ENCODE data around the gene BEST2.
A peak's percentile ranks its signal among the peaks of the same experiment; 100 is the strongest.

The BEST2 gene

GRCh38 chr19:12800923-12801465 is 49.4 kb downstream of the BEST2 start:
- WGBS (ENCODE audit: insufficient coverage, insufficient read length): no CpG with 5 or more reads among the region's 38 CpGs

DNA sequence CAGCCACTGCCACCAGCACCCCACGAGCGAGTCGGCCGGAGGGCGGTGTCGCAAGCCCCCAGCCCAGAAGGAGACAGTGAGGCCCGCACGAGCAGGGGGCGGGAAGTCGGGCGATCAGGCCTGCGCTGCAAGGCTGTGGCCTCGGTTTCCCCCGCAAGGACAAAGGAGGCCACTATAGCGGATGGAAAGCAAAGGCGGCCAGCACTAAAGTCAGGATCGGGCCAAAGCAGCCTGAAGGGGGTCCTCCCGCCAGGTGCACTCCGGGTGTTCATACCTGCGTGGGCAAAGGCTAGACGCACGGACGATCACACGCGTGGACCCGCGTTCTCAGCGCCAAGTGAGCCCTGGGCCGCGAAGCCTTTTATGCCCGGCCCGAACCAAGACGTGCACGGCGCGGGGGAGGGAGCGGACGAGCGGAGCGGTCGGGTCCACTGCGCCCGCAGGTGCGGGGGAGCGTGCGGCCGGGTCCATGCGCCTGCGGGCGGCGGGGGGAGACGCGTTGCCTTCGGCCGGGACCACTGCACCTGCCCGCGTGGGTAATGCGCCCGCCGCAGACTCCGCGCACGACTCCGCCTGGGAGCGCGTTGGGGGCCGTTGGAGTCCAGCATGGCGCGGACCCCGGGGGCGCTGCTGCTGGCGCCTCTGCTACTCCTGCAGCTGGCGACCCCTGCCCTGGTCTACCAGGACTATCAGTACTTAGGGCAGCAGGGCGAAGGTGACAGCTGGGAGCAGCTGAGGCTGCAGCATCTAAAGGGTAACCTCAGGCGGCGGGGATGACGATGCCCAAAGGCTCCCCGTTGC is 50.1 kb downstream of the BEST2 start, which contains the start of the genes PRDX2 and THSD8:
Gene PRDX2 (minus strand): TSS at position 335 of the 801 bp plus-strand sequence. CDS start 539 bp downstream, outside the sequence.
Gene THSD8 (plus strand): TSS at position 604 of the 801 bp plus-strand sequence. CDS start 3 bp downstream, at position 607.
- no CpG with 5 or more reads among the region's 78 CpGs for WGBS (ENCODE audit: insufficient coverage, insufficient read length)
- Histone ChIP-seq H3K27me3 (ENCODE audit: control insufficient read depth, insufficient read depth, low read length) (no peaks in the 10 kb centered on the region), H3K36me3 (ENCODE audit: control insufficient read depth, insufficient read depth, low read length) (peaks cover 6% of the 10 kb centered on the region; the same call in 1 of the 2 replicates), H3K4me1 (ENCODE audit: control insufficient read depth, insufficient read depth, low read length) (peaks cover 2% of the 10 kb centered on the region), H3K4me3 (ENCODE audit: low read length) (peak within 1 kb of the TSS; percentile 83), H3K9me3 (ENCODE audit: control insufficient read depth, insufficient read depth, low read length) (no peaks in the 10 kb centered on the region), H3K27ac (ENCODE audit: low read length) (no peak within 1 kb of the TSS)
- DNase-seq (ENCODE audit: low read depth, low spot score): no peak

More at GRCh38 chr19:12800923-12801465, 49.4 kb downstream of the BEST2 start:
- Histone ChIP-seq H3K4me3 (ENCODE audit: low read length) (peak overlapping the region; percentile 83), H3K36me3 (ENCODE audit: control insufficient read depth, insufficient read depth, low read length) (peaks cover 6% of the 10 kb centered on the region; the same call in 1 of the 2 replicates), H3K27me3 (ENCODE audit: control insufficient read depth, insufficient read depth, low read length) (no peaks in the 10 kb centered on the region), H3K4me1 (ENCODE audit: control insufficient read depth, insufficient read depth, low read length) (peaks cover 5% of the 10 kb centered on the region), H3K9me3 (ENCODE audit: control insufficient read depth, insufficient read depth, low read length) (no peaks in the 10 kb centered on the region), H3K27ac (ENCODE audit: low read length) (no peak overlapping the region)
- DNase-seq (ENCODE audit: low read depth, low spot score): no peak

DNA sequence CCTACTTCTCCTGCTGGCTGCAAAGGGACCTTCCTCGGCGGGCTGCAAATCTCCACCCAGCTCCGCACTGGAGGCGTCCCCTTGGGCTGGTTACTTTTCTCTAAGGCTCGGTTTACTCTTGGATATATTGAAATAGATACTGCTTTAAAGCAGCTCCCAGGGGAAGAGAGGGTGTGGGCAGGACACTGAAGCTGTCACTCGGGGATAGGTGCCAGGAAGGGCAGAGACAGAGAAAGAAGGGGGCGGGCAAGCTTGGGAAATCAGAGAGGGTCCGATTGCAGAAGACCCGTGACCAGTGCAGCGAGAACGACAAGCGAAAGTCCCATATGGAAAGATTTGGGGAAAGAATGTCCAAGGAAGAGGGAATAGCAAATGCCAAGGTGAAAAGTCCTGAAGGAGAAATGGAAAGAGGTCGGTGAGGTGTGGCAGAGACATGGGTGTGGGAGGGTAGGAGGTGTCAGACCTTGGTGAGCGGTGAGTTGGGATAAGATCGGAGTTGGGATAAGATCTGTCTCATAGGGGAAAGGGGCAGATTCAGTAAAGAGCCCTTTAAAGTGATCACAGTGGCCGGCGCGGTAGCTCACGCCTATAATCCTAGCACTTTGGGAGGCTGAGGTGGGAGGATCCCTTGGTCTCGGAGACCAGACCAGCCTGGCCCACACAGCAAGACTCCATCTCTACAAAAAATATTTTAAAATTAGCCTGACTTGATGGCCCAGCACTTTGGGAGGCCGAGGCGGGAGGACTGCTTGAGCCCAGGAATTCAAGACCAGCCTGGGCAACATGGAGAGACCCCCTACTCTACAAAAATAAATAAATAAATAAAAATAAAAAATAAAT is 50.9 kb downstream of the BEST2 start:
- 100% methylated on average over 2 of the region's 22 CpGs for WGBS (ENCODE audit: insufficient coverage, insufficient read length)
- no peaks in the 10 kb centered on the region for H3K27me3 ChIP-seq (ENCODE audit: control insufficient read depth, insufficient read depth, low read length)
- peak overlapping the region; percentile 83; the same call in 1 of the 2 replicates for H3K4me3 ChIP-seq (ENCODE audit: low read length)
- no peaks in the 10 kb centered on the region for H3K9me3 ChIP-seq (ENCODE audit: control insufficient read depth, insufficient read depth, low read length)
- peaks cover 6% of the 10 kb centered on the region; the same call in 1 of the 2 replicates for H3K36me3 ChIP-seq (ENCODE audit: control insufficient read depth, insufficient read depth, low read length)
- DNase-seq (ENCODE audit: low read depth, low spot score): no peak
- peaks cover 5% of the 10 kb centered on the region for H3K4me1 ChIP-seq (ENCODE audit: control insufficient read depth, insufficient read depth, low read length)
- no peak overlapping the region for H3K27ac ChIP-seq (ENCODE audit: low read length)

DNA sequence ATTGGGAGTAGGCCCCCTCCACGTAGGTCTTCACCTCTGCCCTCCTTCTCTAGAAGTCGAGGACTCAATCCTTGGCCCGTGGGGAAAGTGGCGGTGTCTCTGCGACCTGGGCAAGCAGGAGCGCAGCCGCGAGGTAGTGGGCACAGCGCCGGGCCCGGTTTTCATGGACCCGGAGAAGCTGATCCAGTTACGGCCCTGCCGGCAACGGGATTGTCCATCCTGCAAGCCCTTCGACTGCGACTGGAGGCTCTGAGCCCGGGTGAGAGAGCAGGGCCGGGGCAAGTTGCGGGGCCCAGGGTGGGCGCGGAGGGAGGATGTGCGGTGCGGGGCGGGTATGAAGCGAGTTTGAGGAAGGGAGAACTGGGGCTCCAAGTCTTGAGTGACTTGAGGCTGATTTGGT is 52.5 kb downstream of the BEST2 start:
- Histone ChIP-seq H3K4me1 (ENCODE audit: control insufficient read depth, insufficient read depth, low read length) (peaks cover 5% of the 10 kb centered on the region), H3K4me3 (ENCODE audit: low read length) (no peak overlapping the region), H3K9me3 (ENCODE audit: control insufficient read depth, insufficient read depth, low read length) (no peaks in the 10 kb centered on the region), H3K27me3 (ENCODE audit: control insufficient read depth, insufficient read depth, low read length) (no peaks in the 10 kb centered on the region), H3K27ac (ENCODE audit: low read length) (no peak overlapping the region), H3K36me3 (ENCODE audit: control insufficient read depth, insufficient read depth, low read length) (peaks cover 8% of the 10 kb centered on the region; the same call in 1 of the 2 replicates)
- WGBS (ENCODE audit: insufficient coverage, insufficient read length): 100% methylated on average over 6 of the region's 26 CpGs
- DNase-seq (ENCODE audit: low read depth, low spot score): no peak

DNA sequence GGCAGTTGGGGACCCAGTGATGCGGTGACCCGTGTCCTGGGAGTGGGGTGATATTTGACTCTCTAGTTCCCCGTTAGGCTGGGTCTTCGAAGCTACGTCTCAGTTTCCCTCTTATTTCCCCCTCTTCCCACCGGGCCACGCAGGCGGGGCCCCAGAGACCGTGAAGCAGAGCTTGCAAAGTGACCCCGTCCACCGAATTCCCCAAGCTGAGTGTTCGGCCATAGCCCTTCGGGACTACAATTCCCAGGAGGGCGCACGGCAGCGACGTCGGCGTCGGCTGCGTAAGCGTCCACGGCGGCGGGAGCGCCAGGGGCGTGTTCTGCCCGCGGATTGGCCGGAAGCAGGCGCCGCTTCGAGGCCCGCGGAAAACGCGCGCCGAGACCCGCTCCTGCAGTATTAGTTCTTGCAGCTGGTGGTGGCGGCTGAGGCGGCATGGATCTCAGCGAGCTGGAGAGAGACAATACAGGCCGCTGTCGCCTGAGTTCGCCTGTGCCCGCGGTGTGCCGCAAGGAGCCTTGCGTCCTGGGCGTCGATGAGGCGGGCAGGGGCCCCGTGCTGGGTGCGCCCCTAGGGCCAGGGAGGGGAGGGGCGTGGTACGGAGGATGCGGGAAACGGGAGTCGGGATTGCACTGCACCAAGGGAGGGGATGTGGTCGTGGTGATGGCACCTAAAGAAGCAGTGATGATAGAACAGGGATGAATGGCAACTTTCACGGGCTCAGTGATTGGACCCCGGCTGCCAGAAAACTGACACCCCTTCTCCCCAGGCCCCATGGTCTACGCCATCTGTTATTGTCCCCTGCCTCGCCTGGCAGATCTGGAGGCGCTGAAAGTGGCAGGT is 54.9 kb downstream of the BEST2 start, which contains the start of gene RNASEH2A:
Gene RNASEH2A (plus strand): TSS at position 343 of the 840 bp plus-strand sequence. CDS start 90 bp downstream, at position 433.
- no peak within 1 kb of the TSS for H3K27ac ChIP-seq (ENCODE audit: low read length)
- no peaks in the 10 kb centered on the region for H3K9me3 ChIP-seq (ENCODE audit: control insufficient read depth, insufficient read depth, low read length)
- H3K4me1 ChIP-seq (ENCODE audit: control insufficient read depth, insufficient read depth, low read length): peaks cover 3% of the 10 kb centered on the region; the same call in 1 of the 2 replicates
- peaks cover 9% of the 10 kb centered on the region; the same call in 1 of the 2 replicates for H3K36me3 ChIP-seq (ENCODE audit: control insufficient read depth, insufficient read depth, low read length)
- DNase-seq (ENCODE audit: low read depth, low spot score): peak; percentile 80
- no peaks in the 10 kb centered on the region for H3K27me3 ChIP-seq (ENCODE audit: control insufficient read depth, insufficient read depth, low read length)
- H3K4me3 ChIP-seq (ENCODE audit: low read length): peak within 1 kb of the TSS; percentile 59
- WGBS (ENCODE audit: insufficient coverage, insufficient read length): no CpG with 5 or more reads among the region's 66 CpGs
